Activated CD8-positive, alpha-beta memory T cell treated with anti-CD3 and anti-CD28 coated beads for 1 hour (primary cell): ENCODE data around the gene PDE1A.

Experiments used
- DNase-seq, 2 donors: peaks; one replicate each; pipeline ENCODE4 v3.0.0-alpha.2; 2020; ENCODE audit warnings: low read depth in 1 of 2; ENCODE audit errors: extremely low read depth in 1 of 2

The PDE1A gene

DNA sequence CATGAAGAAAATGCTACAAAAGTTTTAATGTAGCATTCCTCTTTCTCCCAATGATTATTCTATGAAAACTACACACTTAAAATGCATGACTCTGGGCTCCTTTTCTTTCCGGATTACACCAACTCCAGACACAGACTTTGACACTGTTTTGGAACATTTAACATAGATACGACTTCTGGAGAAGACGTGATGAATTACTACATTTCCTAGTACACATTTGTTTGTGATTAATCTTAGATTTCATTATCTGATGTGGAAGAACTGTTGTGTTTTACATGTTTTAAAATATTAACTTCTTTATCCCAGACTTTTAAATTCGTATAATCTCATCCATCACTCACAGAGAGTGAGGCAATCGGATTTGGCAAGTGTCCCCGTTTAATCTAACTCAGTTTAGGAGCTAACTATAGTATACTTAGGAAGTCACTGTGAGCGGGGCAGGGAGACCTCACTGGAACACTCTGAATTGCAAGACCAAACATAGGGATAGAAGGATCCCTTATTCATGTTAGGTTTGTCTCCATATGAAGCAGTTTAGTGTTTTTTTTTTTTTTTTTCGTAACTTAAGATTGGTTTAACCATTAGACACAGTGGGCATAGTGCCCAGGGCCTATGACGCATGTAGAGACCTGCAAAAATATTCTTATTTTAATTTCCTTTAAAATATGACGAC is 66.7 kb downstream of the PDE1A start:
- DNase-seq: no peak

- no peak for DNase-seq
These were observed 67.5 kb downstream of the PDE1A start for GRCh38 chr2:182359027-182359989.

- DNase-seq: no peak
These were observed 68.2 kb downstream of the PDE1A start for GRCh38 chr2:182358601-182359000.

GRCh38 chr2:182355815-182356214 is 71.0 kb downstream of the PDE1A start:
- DNase-seq: no peak

GRCh38 chr2:182351427-182351826 is 75.4 kb downstream of the PDE1A start:
- DNase-seq: no peak

GRCh38 chr2:182349268-182349667 is 77.6 kb downstream of the PDE1A start:
- no peak for DNase-seq

GRCh38 chr2:182345384-182345783 is 81.5 kb downstream of the PDE1A start:
- DNase-seq: no peak

DNA sequence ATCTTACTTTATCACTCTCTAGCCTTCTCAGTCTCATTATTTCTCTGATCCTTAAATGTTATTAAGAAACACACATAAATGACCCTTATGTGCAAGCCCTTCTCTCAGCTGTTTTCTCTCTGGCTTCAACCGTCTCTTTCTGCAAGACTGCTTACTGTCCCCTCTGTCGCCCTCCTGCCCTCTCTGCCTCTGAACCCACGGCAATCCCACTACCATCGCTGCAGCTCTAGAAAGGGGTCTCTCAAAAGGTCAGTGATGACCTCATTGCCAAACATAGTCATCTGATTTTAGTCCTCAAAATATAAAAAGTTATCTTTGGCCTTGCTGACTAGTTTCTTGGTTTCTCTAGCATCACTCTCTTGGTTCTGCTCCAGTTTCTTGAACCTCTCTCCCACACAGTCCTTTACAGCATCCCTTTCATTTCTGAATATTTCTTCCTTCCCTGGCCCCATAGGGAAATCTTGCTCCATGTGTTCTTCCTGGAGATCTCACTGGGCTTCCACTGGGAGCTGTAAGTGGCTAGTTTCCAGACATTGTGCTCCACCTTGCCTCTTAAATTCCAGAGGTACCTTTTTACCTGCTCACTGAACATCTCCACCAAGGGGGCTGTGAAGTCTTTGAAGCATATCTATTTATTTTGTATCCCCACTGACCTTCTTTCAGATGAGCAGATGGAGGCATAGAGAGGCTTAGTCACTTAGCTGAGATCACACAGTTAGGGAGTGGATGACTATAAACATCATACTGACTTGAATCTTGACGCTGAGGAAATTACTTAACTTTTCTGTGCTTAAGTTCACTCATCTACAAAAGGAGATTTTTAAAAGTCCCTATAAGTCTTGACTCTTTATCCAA is 96.2 kb downstream of the PDE1A start:
- no peak for DNase-seq

GRCh38 chr2:182324665-182325064 is 102.2 kb downstream of the PDE1A start:
- no peak for DNase-seq

DNA sequence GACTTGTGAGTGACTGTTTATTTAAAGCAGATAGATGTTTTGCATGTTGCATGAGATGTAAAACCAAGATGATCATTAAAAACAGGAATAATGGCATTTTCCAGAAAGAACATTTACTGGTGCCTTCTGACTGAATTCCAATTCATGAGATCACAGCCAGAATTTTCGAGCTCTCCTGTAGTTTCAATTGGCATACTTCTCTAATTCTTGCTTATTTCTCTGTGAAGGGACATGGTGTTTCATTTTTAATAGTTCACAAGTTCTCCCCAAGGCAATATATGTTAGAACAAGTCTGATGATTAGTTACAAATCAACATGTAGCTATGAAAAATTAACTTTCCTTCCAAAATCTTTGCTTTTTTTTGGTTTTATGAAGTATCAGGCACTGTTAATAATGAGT is 105.7 kb downstream of the PDE1A start:
- DNase-seq: no peak

- no peak for DNase-seq
These were observed 107.0 kb downstream of the PDE1A start for GRCh38 chr2:182319556-182320505.

- no peak for DNase-seq
These were observed 108.2 kb downstream of the PDE1A start for GRCh38 chr2:182318466-182319220.

DNA sequence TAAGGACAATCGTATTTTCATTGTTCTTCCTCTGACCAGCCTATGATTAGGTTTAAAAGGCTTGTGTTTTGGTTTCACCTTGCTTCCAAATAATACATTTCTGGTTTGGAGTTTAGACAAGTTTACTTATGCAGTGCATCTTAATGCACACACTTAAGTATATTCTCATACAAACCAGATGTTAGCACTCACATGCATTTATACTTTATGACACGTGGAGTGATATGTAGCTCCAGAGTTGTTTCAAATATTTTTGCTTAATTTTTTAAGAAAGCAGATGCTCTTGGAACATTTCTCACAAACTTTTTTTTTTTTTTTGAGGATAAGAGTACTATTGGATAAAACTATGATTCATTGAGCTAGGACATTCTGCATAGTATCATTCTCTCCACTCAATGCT is 109.9 kb downstream of the PDE1A start:
- DNase-seq: no peak

- DNase-seq: no peak
These were observed 123.9 kb downstream of the PDE1A start for GRCh38 chr2:182302972-182303371.

DNA sequence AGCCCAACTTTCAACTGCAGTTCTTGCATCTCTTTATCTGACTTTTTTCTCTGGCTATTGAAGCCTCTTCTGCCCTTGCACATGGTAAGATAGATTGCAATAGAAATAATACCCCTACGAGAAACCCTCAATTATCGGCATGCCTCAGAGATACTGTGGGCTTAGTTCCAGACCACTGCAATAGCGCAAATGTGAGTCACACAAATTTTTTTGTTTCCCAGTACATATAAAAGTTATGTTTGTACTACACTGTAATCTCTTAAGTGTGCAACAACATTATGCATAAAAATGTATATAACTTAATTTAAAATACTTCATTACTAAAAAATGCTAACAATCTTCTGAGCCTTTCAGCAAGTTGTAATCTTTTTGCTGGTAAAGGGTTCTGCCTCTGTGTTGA is 124.7 kb downstream of the PDE1A start:
- DNase-seq: no peak

DNA sequence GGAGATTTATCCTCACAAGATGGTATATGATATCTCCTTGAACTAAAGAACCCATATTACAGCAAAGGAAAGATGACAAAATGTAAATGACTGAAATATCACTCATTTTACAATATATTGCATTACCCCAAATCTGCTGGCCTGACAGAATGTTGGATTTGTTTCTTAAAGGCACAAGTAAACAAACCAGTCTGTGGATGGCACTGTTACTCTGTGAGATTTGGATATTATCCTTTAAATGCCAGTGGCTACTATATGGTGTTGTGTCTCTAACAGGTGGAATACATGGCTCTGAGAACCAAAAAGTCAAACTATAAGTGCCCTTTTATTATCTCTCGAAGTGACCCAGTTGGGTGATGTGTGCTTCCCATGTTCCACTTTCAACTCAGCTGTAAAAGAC is 125.7 kb downstream of the PDE1A start:
- no peak for DNase-seq

- DNase-seq: no peak
These were observed 126.2 kb downstream of the PDE1A start for GRCh38 chr2:182300608-182301007.

- no peak for DNase-seq
These were observed 127.2 kb downstream of the PDE1A start for GRCh38 chr2:182299632-182300031.

DNA sequence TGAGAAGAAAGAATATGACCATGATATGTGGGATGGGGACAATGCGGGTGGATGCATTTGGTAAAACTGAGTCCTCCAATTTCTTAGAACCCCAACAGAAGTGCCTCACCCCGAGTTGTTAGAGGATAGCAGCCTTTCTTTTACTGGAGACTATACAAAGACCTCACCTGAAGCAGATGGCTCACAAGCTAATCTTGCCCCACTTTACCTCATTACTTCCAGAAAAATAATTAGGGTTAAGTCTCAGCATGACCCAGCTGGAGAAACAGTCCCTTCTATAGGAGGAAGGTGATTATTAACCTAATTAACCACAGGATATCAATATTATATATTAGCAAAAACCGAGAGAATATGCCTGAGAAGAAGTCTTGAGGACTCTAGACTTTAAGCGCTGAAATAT is 128.4 kb downstream of the PDE1A start:
- no peak for DNase-seq
